GM06990 (cell line): ENCODE measurements around the gene IFI27L1.

Experiments used
- DNase-seq: peaks from one replicate; pipeline ENCODE4 v3.0.0-alpha.2; 2011; ENCODE audit not compliant: insufficient read length; ENCODE audit errors: extremely low read depth
- H3K27me3 ChIP-seq: replicated peaks from 2 replicates; pipeline ENCODE4 v1.6.0; 2011; ENCODE audit warnings: low read length; ENCODE audit not compliant: control insufficient read depth, insufficient read depth
- H3K36me3 ChIP-seq: 2 replicates; pipeline ENCODE4 v1.5.1; 2011; ENCODE audit warnings: low read length; ENCODE audit not compliant: control insufficient read depth, insufficient read depth
- H3K4me3 ChIP-seq: replicated peaks from 2 replicates; pipeline ENCODE4 v1.5.1; 2011; ENCODE audit warnings: low read depth, mild to moderate bottlenecking, control low read depth, low read length
- TF ChIP-seq, protein P1 (sequence below): IDR thresholded peaks from 2 replicates; pipeline ENCODE4 v1.5.1; 2011; ENCODE audit warnings: low read length, control low read depth, mild to moderate bottlenecking, inconsistent platforms; ENCODE audit not compliant: insufficient read depth, poor library complexity, severe bottlenecking

Gene IFI27L1

DNA sequence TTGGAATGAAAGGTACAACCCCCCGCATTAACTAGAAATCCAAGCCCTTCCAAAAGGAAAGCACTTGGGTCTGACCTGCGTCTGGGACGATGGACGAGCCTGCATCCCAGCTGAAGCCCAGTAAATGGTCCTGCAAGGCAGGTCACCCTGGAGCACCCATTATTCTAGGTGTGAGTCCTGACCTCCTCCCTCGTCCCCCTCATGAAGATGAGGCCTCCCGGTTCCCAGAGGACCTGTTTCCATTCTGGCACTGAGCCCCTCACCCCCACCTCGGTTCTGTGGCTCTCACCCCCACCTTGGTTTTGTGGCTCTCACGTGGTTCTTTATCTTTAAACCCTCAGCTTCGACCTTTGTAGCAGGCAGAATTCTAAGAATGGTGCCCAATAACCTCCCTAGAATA is 36.7 kb downstream of the IFI27L1 start:
- Histone ChIP-seq H3K36me3 (no peaks in the 10 kb centered on the region), H3K27me3 (peaks cover 2% of the 10 kb centered on the region), H3K4me3 (no peak overlapping the region)
- no peak for DNase-seq
- TF ChIP-seq, protein P1, sequence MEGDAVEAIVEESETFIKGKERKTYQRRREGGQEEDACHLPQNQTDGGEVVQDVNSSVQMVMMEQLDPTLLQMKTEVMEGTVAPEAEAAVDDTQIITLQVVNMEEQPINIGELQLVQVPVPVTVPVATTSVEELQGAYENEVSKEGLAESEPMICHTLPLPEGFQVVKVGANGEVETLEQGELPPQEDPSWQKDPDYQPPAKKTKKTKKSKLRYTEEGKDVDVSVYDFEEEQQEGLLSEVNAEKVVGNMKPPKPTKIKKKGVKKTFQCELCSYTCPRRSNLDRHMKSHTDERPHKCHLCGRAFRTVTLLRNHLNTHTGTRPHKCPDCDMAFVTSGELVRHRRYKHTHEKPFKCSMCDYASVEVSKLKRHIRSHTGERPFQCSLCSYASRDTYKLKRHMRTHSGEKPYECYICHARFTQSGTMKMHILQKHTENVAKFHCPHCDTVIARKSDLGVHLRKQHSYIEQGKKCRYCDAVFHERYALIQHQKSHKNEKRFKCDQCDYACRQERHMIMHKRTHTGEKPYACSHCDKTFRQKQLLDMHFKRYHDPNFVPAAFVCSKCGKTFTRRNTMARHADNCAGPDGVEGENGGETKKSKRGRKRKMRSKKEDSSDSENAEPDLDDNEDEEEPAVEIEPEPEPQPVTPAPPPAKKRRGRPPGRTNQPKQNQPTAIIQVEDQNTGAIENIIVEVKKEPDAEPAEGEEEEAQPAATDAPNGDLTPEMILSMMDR = no peak

DNA sequence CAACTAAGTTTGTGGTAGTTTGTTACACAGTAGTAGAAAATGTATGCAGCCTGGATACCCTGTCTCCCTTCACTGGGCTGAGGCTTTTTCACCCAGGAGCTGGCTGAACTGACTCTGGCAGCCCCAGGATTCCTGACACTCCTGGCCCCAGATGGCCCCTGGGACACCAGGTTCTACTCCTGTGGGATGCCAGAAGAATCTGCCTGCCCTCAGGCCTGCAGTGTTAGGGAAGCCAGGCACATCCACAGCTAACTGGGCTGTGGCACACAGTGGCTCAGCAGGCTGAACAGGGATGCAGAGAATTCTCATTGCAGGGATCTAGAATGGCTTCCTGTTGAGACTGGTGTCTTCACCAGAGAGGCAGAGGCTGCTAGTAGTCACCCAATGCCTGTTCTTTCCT is 38.0 kb downstream of the IFI27L1 start:
- Histone ChIP-seq H3K27me3 (peaks cover 2% of the 10 kb centered on the region), H3K4me3 (no peak overlapping the region), H3K36me3 (no peaks in the 10 kb centered on the region)
- DNase-seq = no peak
- TF ChIP-seq, protein P1 = no peak

DNA sequence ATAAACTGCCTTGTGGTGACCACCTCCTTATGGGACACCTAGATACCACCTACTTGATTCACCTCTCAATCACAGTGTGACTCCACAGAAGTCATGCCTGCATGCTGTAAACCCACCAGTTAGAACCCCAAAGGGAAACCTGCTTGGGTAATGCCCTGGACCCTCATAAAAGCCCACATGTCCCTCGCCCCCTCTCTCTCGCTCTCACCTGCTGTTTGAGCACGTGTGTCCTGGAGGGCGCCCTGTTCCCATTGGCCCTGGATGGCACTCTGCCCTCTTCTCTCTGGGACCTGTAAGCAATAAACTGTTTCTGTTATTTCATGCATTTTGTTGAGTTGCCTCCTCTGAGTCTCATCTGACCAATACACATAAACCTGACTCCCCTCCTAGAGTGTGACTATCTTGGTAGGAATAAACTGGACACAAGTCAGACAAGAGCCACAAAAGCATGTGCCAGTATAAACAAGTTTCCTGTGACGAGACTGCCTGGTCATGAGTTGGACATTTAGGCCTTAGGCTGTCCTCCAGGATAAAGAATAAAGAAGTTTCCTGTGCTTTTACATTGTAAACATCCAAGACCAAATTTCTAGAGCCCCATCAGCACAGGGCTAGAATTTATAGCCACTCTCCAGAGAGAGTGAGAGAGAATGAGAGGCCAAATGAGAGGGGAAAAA is 39.7 kb downstream of the IFI27L1 start:
- Histone ChIP-seq H3K27me3 (peaks cover 2% of the 10 kb centered on the region), H3K4me3 (no peak overlapping the region), H3K36me3 (no peaks in the 10 kb centered on the region)
- TF ChIP-seq, protein P1 = no peak
- DNase-seq = no peak

DNA sequence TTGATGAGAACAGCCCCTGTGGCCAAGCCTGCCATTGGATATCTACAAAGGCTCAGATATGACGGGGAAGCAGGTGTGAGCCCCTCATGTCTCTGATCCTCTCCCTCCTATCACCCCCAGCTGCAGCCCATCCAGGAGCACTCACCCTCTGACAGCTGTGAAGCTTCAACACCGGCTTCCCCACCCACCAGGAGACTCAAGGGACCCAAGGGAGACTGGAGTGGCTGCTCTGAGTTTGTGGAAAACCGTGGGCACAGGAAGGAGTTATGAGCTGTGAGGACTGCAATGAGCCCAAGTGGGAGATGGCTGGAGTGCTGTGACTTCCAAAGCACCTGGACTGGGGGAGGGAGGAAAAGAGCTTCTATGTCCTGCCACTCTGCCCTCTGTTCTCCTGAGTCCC is 40.4 kb downstream of the IFI27L1 start:
- Histone ChIP-seq H3K4me3 (no peak overlapping the region), H3K27me3 (peaks cover 2% of the 10 kb centered on the region), H3K36me3 (no peaks in the 10 kb centered on the region; the same call in 1 of the 2 replicates)
- TF ChIP-seq, protein P1 = no peak
- no peak for DNase-seq

DNA sequence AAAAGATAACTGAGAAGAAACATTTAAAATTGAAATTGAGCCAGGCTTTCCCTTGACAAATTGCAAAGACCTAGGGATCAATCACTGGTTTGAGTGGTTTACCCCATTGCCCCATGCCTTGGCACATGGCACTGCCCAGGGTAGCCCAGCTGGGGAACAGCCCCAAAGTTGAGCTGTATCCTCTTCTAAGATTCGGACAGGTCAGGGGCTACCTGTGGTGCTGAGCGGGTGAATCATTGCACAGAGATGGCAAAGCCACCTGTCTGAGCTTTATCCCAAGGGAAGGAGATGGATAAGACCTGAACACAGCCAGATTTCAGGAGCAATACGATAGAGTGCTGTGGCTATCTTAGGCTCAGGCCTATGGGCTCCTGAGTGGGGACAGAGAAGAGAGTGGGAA is 41.3 kb downstream of the IFI27L1 start:
- Histone ChIP-seq H3K36me3 (peaks cover 5% of the 10 kb centered on the region), H3K27me3 (no peaks in the 10 kb centered on the region; the same call in 1 of the 2 replicates), H3K4me3 (no peak overlapping the region)
- no peak for DNase-seq
- TF ChIP-seq, protein P1 = no peak

DNA sequence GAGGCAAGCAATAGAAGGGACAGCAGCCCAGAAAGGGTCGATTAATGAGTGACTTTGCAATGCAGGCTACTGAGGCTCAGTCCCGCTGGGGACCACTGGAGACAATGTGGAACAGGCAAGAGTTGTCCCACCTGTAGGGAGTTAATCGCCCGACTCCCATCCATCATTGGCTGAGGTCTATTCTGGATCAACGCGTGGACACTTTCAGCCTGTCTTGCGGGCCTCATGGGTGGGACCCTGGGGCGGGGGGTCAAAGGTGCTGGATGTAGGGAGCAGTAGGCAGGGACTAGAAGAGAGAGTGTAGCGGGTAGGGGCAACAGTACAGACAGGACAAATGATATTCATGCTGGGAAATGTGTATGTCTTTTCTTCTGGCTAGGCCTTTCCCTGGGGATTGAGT is 42.2 kb downstream of the IFI27L1 start:
- no peak overlapping the region for H3K4me3 ChIP-seq
- peaks cover 5% of the 10 kb centered on the region for H3K36me3 ChIP-seq
- DNase-seq = no peak
- no peaks in the 10 kb centered on the region; the same call in 1 of the 2 replicates for H3K27me3 ChIP-seq
- TF ChIP-seq, protein P1 = no peak
